ENCODE measurements around the gene MAK. TPM values are rescaled to one million over a fixed set of nuclear protein-coding genes. Genes with fewer than 3 reads are reported as not detected.

MAK gene
- total and polyA plus RNA-seq, 2 donors (not counting 1 experiment from before 2014, with no cell fraction given): 0.04 TPM; not detected in 1

- no peak overlapping the region for H3K27ac ChIP-seq (ENCODE audit: low read length in 2 of 2)
- intact Hi-C loops (cut with micrococcal nuclease): no loop called here
- POLR2A ChIA-PET: no interaction called here
- peaks cover 0 to 4% (median 0%) of the 10 kb centered on the region in 3 donors for H3K9me3 ChIP-seq (ENCODE audit: control extremely low read depth in 1 of 3, control insufficient read depth in 2 of 3, insufficient read depth in 1 of 3, low read length in 2 of 3)
- no peak for TF ChIP-seq EZH2 (IDR thresholded peaks at IDR 0.05; ENCODE audit: borderline replicate concordance, insufficient read depth, low read depth, low read length, poor library complexity, severe bottlenecking)
- TF ChIP-seq CTCF (IDR thresholded peaks at IDR 0.05): peak; percentile 68
- no peaks in the 10 kb centered on the region for H3K27me3 ChIP-seq (replicated peaks in 1 of 4; ENCODE audit: control extremely low read depth in 1 of 4, control insufficient read depth in 3 of 4, insufficient read depth in 4 of 4, low read length in 3 of 4)
- Mint-ChIP-seq H3K4me1 (no peaks in the 10 kb centered on the region), H3K27ac (no peak overlapping the region), H3K27me3 (peaks cover 8% of the 10 kb centered on the region), H3K4me3 (no peak overlapping the region), H3K9me3 (ENCODE audit: insufficient read depth) (peaks cover 3% of the 10 kb centered on the region)
- ATAC-seq (ENCODE audit: low read depth): no peak
- CTCF ChIA-PET: interaction anchor here (0.7 to 2.3 kb wide), 5 partner anchors 9 to 1775 kb away, joined by 3 to 6 read pairs (median 3); partner anchors contain the start of gene MAK
- H2AFZ ChIP-seq (ENCODE audit: insufficient read depth, low read depth, low read length, poor library complexity, severe bottlenecking): no peak overlapping the region
- no peaks in the 10 kb centered on the region for H3K4me1 ChIP-seq (ENCODE audit: control insufficient read depth in 2 of 2, insufficient read depth in 2 of 2, low read length in 2 of 2)
- no peaks in the 10 kb centered on the region for H4K20me1 ChIP-seq (ENCODE audit: control insufficient read depth, insufficient read depth, low read length, poor library complexity, severe bottlenecking)
- no peak for DNase-seq
- H3K4me2 ChIP-seq (replicated peaks; ENCODE audit: low read depth, low read length, poor library complexity, severe bottlenecking): no peak overlapping the region
- H3K79me2 ChIP-seq (ENCODE audit: control insufficient read depth, insufficient read depth, low read length): no peaks in the 10 kb centered on the region
- H3K36me3 ChIP-seq (replicated peaks in 1 of 2; ENCODE audit: control extremely low read depth in 1 of 2, control insufficient read depth in 1 of 2, extremely low read depth in 1 of 2, insufficient read depth in 2 of 2, low read length in 1 of 2): no peaks in the 10 kb centered on the region
- H3K9ac ChIP-seq (ENCODE audit: low read length): no peak overlapping the region
- H3K4me3 ChIP-seq (ENCODE audit: control extremely low read depth in 1 of 5, extremely low read depth in 1 of 5, insufficient read depth in 1 of 5, low read depth in 2 of 5, low read length in 4 of 5): no peak overlapping the region
- 74% methylated on average over 3 of the region's 3 CpGs for WGBS (ENCODE audit: insufficient coverage)
These were observed 9.3 kb upstream of the MAK start for GRCh38 chr6:10847684-10848083.

- Mint-ChIP-seq H3K9me3 (ENCODE audit: insufficient read depth) (no peaks in the 10 kb centered on the region), H3K4me3 (no peak overlapping the region), H3K4me1 (peaks cover 9% of the 10 kb centered on the region), H3K27me3 (peaks cover 29% of the 10 kb centered on the region), H3K27ac (no peak overlapping the region)
- no peaks in the 10 kb centered on the region for H3K79me2 ChIP-seq (ENCODE audit: control insufficient read depth, insufficient read depth, low read length)
- no peak for DNase-seq
- no peaks in the 10 kb centered on the region for H3K36me3 ChIP-seq (replicated peaks in 1 of 2; ENCODE audit: control extremely low read depth in 1 of 2, control insufficient read depth in 1 of 2, extremely low read depth in 1 of 2, insufficient read depth in 2 of 2, low read length in 1 of 2)
- CTCF ChIA-PET: no interaction called here
- H3K4me3 ChIP-seq (ENCODE audit: control extremely low read depth in 1 of 5, extremely low read depth in 1 of 5, insufficient read depth in 1 of 5, low read depth in 2 of 5, low read length in 4 of 5): no peak overlapping the region
- H3K27me3 ChIP-seq (replicated peaks in 1 of 4; ENCODE audit: control extremely low read depth in 1 of 4, control insufficient read depth in 3 of 4, insufficient read depth in 4 of 4, low read length in 3 of 4): peaks cover 0 to 5% (median 2%) of the 10 kb centered on the region in 4 experiments
- H3K9ac ChIP-seq (ENCODE audit: low read length): no peak overlapping the region
- intact Hi-C loops (cut with micrococcal nuclease): no loop called here
- no peak overlapping the region for H3K4me2 ChIP-seq (replicated peaks; ENCODE audit: low read depth, low read length, poor library complexity, severe bottlenecking)
- POLR2A ChIA-PET: no interaction called here
- H3K4me1 ChIP-seq (ENCODE audit: control insufficient read depth in 2 of 2, insufficient read depth in 2 of 2, low read length in 2 of 2): peaks cover 7 to 10% of the 10 kb centered on the region in 2 donors
- no peaks in the 10 kb centered on the region for H4K20me1 ChIP-seq (ENCODE audit: control insufficient read depth, insufficient read depth, low read length, poor library complexity, severe bottlenecking)
- no peaks in the 10 kb centered on the region for H3K9me3 ChIP-seq (ENCODE audit: control extremely low read depth in 1 of 3, control insufficient read depth in 2 of 3, insufficient read depth in 1 of 3, low read length in 2 of 3)
- H3K27ac ChIP-seq (ENCODE audit: low read length in 2 of 2): no peak overlapping the region
- no peak overlapping the region for H2AFZ ChIP-seq (ENCODE audit: insufficient read depth, low read depth, low read length, poor library complexity, severe bottlenecking)
- TF ChIP-seq CTCF (IDR thresholded peaks at IDR 0.05) (no peak), EZH2 (IDR thresholded peaks at IDR 0.05; ENCODE audit: borderline replicate concordance, insufficient read depth, low read depth, low read length, poor library complexity, severe bottlenecking) (no peak)
- no peak for ATAC-seq (ENCODE audit: low read depth)
These were observed 5.2 kb upstream of the MAK start for GRCh38 chr6:10843554-10843953.
